WI38 (cell line): Measurements from ENCODE around the gene RBM33.

ENCODE experiments used
- H3K4me3 ChIP-seq: 2 replicates; pipeline ENCODE4 v1.5.1; 2011; ENCODE audit warnings: low read depth, mild to moderate bottlenecking, control low read depth, low read length
- TF ChIP-seq, protein P1 (sequence below): IDR thresholded peaks from 2 replicates; pipeline ENCODE4 v1.5.1; 2012; ENCODE audit warnings: low read depth, mild to moderate bottlenecking, control low read depth, low read length

Gene RBM33

DNA sequence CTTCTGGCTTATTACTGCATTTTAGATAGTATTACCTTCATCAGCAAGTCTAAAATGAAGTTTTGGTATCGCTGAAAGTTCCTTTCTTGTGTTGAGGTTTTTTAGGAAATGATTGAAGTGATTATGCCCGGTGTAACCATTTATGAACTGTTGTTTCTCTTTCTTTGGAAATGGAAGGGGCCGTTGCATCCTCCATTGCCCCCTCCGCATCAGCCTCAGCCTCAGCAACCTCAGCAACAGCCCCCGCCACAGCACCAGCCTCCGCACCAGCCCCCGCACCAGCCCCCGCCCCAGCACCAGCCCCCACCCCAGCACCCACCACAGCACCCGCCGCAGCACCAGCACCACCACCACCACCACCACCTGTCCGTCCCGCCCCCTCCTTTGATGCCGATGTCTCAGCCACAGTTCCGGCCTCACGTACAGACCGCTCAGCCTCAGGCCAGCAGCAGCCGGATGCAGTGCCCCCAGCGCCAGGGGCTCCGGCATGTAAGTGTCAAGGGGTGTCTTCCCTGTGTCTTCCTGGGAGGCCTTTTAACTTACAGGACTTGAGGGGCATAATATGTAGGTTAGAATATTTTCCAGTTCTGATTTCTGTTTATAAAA lies 95.2 kb downstream of the RBM33 start:
- TF ChIP-seq, protein P1, sequence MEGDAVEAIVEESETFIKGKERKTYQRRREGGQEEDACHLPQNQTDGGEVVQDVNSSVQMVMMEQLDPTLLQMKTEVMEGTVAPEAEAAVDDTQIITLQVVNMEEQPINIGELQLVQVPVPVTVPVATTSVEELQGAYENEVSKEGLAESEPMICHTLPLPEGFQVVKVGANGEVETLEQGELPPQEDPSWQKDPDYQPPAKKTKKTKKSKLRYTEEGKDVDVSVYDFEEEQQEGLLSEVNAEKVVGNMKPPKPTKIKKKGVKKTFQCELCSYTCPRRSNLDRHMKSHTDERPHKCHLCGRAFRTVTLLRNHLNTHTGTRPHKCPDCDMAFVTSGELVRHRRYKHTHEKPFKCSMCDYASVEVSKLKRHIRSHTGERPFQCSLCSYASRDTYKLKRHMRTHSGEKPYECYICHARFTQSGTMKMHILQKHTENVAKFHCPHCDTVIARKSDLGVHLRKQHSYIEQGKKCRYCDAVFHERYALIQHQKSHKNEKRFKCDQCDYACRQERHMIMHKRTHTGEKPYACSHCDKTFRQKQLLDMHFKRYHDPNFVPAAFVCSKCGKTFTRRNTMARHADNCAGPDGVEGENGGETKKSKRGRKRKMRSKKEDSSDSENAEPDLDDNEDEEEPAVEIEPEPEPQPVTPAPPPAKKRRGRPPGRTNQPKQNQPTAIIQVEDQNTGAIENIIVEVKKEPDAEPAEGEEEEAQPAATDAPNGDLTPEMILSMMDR = no peak
- H3K4me3 ChIP-seq = no peak overlapping the region

DNA sequence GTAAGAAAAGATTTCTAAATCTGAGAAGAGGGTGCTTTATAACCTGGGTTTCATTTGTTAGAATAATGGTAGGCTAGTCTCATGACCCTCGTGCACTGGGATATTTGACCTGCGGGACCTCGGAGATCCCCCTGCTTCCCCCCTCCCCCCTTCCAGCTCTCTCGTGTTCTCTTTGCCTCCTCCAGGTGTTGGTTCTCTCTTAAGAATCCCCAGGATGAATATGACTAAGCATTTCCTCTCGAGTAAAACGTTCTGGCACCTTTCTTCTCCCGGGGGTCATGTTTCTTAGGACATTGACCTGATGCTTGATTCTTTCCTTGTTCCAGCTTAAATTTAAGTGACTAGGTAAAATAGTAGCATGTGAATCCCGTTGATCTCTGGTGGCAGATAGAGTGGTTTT lies 96.6 kb downstream of the RBM33 start:
- no peak overlapping the region for H3K4me3 ChIP-seq
- TF ChIP-seq, protein P1 = no peak

DNA sequence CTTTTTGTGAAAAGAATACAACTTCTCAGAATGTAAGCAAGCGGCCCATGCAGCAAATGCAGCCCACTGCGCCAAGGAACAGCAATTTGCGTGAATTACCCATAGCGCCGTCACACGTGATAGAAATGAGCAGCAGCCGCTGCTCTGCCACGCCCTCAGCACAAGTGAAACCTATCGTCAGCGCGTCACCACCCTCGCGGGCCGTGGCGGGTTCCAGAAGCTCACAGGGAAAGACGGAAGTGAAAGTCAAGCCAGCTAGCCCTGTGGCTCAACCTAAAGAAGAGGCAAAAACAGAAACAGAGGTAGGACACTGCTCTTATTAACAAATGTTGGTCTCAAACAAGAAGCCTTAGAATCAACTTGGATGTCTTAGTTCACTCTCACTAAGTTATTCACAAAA lies 97.3 kb downstream of the RBM33 start:
- TF ChIP-seq, protein P1 = no peak
- H3K4me3 ChIP-seq = no peak overlapping the region

DNA sequence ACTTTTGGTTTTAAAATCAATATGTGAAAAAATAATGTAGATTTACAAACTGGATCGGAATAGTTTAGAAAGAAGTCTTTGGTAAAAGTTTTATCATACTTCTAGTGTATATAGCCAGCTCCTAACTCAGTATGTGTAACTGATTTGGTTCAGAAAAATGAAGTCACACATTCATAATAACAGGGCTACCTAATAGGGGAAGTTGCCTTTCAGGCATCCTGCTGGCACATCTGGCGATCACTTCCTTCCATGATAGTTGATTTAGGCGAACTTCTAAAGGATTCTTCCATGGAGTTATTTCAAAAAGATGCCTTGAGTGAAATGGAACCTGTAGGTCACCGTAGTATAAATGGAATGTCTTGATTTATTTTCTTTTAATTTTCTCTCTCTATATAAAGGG lies 98.7 kb downstream of the RBM33 start:
- H3K4me3 ChIP-seq = no peak overlapping the region
- TF ChIP-seq, protein P1 = no peak

DNA sequence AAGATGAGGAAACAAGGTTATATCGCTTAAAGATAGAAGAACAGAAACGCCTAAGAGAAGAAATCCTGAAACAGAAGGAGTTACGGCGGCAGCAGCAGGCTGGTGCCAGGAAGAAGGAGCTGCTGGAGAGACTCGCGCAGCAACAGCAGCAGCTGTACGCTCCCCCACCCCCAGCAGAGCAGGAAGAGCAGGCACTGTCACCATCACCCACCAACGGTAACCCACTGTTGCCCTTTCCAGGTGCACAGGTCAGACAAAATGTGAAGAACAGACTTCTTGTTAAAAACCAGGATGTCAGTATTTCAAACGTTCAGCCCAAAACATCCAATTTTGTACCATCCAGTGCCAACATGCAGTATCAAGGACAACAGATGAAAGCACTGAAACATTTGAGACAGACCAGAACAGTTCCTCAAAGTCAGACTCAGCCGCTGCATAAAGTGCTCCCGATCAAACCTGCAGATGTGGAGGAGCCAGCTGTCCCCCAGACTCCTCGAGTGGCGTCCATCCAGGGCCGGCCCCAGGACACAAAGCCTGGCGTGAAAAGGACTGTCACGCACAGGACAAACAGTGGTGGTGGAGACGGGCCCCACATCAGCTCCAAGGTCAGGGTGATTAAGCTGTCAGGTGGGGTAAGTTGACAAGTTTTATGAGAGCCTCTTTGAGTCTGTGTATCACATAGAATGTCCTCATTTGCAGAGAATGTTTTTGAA lies 100.7 kb downstream of the RBM33 start:
- H3K4me3 ChIP-seq = no peak overlapping the region
- TF ChIP-seq, protein P1 = no peak

DNA sequence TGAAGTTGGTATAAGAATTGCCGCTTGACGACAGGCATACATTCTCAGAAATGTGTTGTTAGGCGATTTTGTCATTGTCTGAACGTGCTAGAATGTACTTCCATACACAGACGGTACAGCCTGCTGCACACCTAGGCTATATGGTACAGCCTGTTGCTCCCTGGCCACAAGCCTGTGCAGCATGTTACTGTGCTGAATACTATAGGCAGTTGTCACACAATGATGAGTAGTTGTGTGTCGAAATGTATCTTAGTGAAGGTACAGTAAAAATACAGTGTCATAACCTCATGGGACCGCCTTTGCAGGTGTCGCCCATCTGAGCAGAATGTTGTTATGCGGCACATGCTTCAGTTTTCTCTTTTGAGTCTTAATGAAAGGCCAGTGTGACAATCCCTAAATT lies 101.3 kb downstream of the RBM33 start:
- no peak overlapping the region for H3K4me3 ChIP-seq
- TF ChIP-seq, protein P1 = no peak

DNA sequence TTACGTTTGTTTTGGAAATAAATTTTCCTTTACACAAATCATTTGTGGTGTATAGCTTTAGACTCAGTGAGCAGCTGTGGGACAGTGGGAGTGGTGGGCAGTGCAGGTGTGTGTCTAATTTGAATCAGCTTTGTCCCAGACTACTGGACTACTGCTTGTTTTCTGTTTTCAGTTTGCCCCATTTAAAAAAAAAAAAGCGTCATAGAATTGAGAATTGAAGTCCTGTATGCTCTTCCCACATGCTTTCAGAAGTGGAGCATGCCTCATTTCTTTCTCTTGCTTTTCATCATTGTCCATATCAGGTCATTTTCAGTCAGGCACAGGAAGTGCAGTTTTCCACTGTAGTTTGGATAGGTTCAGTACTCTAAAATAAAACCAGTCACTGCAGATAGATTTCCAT lies 101.7 kb downstream of the RBM33 start:
- H3K4me3 ChIP-seq = no peak overlapping the region
- TF ChIP-seq, protein P1 = no peak
